SU-DHL-6 (cell line): ENCODE results near the gene CPNE1.

Experiments used
- H2AFZ ChIP-seq: fragments of 200-600 bp; sonication (generic); 2 replicates; pipeline ENCODE4 v1.6.1; 2014; ENCODE audit warnings: low read depth, mild to moderate bottlenecking, moderate library complexity, mixed read lengths, antibody characterized with exemption, low read length; ENCODE audit not compliant: severe bottlenecking
- H3F3A ChIP-seq: fragments of 200-600 bp; shearing (Covaris generic); 2 replicates; pipeline ENCODE4 v1.6.0; 2016; ENCODE audit warnings: antibody characterized with exemption, mild to moderate bottlenecking; ENCODE audit not compliant: insufficient read depth
- H3K27ac ChIP-seq: fragments of 200-600 bp; sonication (generic); 2 replicates; pipeline ENCODE4 v1.5.1; 2016; ENCODE audit warnings: low read depth, mild to moderate bottlenecking, low read length, moderate library complexity, mixed read lengths
- H3K27me3 ChIP-seq: fragments of 200-600 bp; sonication (generic), shearing (Covaris generic); 2 replicates; pipeline ENCODE4 v1.6.0; 2014; ENCODE audit warnings: mild to moderate bottlenecking, low read length
- H3K36me3 ChIP-seq: fragments of 200-600 bp; sonication (generic); 2 replicates; pipeline ENCODE4 v1.6.1; 2014; ENCODE audit warnings: mild to moderate bottlenecking, low read length, mixed read lengths
- H3K4me2 ChIP-seq: fragments of 300-600, 200-600 bp; shearing (Covaris generic), sonication (generic); 2 replicates; pipeline ENCODE4 v1.6.0; 2014; ENCODE audit warnings: low read length, low read depth, mild to moderate bottlenecking; ENCODE audit not compliant: poor library complexity, severe bottlenecking
- H3K4me3 ChIP-seq: fragments of 200-600 bp; sonication (generic); 2 replicates; pipeline ENCODE4 v1.5.1; 2014; ENCODE audit warnings: antibody characterized with exemption, low read length, mild to moderate bottlenecking, mixed read lengths; ENCODE audit not compliant: insufficient read depth, poor library complexity, severe bottlenecking
- H3K79me2 ChIP-seq: fragments of 200-600 bp; sonication (generic); 2 replicates; pipeline ENCODE4 v1.6.1; 2014; ENCODE audit warnings: mild to moderate bottlenecking, low read length, moderate library complexity; ENCODE audit not compliant: insufficient read depth
- H3K9ac ChIP-seq: fragments of 200-600 bp; sonication (generic); 2 replicates; pipeline ENCODE4 v1.7.0; 2014; ENCODE audit warnings: mild to moderate bottlenecking, low read length
- H3K9me2 ChIP-seq: fragments of 200-600 bp; sonication (generic); replicated peaks from 2 replicates; pipeline ENCODE4 v1.6.1; 2014; ENCODE audit warnings: low read length; ENCODE audit not compliant: insufficient read depth
- H3K9me3 ChIP-seq: fragments of 200-600 bp; sonication (generic); 2 replicates; pipeline ENCODE4 v1.6.1; 2014; ENCODE audit warnings: low read length, mixed read lengths; ENCODE audit not compliant: insufficient read depth
- H4K20me1 ChIP-seq: fragments of 200-600 bp; sonication (generic); 2 replicates; pipeline ENCODE4 v1.6.1; 2014; ENCODE audit warnings: low read depth, mild to moderate bottlenecking, antibody characterized with exemption, low read length, moderate library complexity, mixed read lengths
- EZH2phosphoT487 ChIP-seq: fragments of 200-600 bp; sonication (generic), shearing (Covaris generic); conservative IDR thresholded peaks from 2 replicates; pipeline ENCODE4 v1.6.1; 2018; ENCODE audit warnings: mild to moderate bottlenecking, antibody characterized with exemption, low read length, moderate library complexity, mixed read lengths
- TF ChIP-seq, protein P1 (sequence below): fragments of 200-600 bp; sonication (generic); IDR thresholded peaks from one replicate; pipeline ENCODE4 v1.5.1; 2017; ENCODE audit warnings: antibody characterized with exemption, mild to moderate bottlenecking, low read length, moderate library complexity; ENCODE audit not compliant: insufficient read depth, poor library complexity, severe bottlenecking

CPNE1 gene

DNA sequence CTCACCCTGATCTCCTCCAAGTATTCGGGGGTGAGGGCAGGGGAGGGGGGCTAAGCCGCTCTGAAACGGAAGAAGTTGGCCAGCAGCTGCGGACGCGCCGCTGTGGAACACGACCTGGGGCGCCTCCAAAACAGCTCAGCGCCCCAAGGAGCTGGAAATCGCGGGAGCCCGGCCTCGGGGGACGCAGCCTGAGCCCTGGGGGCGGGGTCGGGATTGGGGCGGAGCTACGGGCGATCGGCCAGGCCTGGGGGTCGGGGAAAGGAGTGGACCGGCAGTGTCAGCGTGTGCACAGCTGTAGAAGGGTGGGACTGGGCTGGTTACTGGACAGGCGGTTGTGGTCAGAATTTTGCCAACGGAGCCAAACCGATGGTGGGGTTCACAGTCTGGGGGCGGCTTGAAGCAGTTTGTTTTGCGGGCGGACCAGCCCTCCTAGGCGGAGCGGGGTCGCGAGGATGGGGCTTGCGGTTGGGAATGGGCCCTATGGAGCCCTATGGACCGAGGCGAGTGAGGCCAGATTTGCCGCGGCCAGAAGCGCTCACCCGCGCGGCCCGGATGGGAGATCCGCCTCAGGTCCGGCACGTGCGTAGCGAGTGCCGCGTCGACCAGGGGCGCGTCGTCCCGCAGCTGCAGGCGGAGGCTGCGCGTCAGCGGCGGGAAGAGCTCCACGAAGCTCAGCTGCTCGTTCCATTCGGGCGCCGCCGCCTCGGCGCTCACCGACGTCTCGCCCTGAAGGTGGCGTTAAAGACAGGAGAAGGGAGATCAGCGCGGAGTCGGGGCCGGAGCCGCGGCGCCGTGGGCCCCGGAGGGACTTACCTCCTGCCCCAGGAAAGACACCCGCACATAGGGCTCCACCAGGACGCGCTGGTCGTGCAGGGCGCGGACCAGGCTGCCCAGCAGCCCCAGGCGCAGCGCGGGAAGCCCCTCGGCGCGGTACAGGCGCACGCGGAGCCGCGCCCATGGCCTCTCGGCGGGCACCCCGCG, 63.4 kb downstream of the CPNE1 start:
- TF ChIP-seq, protein P1, sequence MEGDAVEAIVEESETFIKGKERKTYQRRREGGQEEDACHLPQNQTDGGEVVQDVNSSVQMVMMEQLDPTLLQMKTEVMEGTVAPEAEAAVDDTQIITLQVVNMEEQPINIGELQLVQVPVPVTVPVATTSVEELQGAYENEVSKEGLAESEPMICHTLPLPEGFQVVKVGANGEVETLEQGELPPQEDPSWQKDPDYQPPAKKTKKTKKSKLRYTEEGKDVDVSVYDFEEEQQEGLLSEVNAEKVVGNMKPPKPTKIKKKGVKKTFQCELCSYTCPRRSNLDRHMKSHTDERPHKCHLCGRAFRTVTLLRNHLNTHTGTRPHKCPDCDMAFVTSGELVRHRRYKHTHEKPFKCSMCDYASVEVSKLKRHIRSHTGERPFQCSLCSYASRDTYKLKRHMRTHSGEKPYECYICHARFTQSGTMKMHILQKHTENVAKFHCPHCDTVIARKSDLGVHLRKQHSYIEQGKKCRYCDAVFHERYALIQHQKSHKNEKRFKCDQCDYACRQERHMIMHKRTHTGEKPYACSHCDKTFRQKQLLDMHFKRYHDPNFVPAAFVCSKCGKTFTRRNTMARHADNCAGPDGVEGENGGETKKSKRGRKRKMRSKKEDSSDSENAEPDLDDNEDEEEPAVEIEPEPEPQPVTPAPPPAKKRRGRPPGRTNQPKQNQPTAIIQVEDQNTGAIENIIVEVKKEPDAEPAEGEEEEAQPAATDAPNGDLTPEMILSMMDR: no peak
- TF ChIP-seq EZH2phosphoT487: no peak
- Histone ChIP-seq H3K9me2 (no peaks in the 10 kb centered on the region), H3F3A (no peaks in the 10 kb centered on the region), H3K4me2 (peak overlapping the region; percentile 10), H3K27me3 (no peaks in the 10 kb centered on the region), H3K9me3 (no peaks in the 10 kb centered on the region), H3K79me2 (no peaks in the 10 kb centered on the region), H3K9ac (no peak overlapping the region), H3K27ac (no peak overlapping the region), H3K36me3 (no peaks in the 10 kb centered on the region), H3K4me3 (no peak overlapping the region), H4K20me1 (no peaks in the 10 kb centered on the region), H2AFZ (no peak overlapping the region)

DNA sequence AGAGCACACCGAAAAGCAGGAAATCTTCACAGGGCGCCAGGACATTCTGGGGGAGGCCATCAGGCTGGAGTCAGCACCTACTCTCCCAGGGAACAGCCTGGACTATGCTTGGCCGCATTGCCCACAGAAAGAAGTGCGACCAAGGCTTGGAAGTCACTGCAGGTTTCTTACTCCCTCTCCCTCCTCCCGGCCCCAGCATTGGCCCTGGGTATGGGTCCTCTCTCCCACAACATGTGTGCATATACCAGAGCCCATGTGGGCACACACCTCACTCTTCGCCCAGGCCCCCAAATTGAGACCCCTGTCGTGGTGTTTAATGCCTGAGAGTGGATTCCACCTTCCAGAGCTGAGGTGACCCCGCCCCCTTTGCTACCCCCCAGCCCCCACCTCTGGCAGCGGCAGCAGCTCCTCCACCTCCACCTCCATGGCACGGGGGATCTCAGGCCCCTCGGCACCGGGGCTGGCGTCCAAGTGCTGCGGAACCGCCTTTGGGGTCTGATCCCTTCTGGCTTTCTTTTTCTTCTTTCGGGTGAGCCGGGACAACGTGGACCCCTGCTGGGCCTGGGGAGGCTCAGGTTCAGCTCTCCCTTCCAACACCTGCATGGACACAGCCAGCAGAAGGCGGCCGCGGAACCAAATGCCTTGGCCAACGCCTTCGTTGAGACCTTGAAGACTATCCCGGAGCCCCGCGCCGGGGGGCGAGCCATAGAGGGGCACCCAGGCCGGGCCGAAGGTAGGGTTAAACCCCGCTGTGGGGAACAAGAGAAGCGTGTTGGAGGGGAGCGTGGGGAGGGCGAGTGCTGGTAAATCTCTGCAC, 64.3 kb downstream of the CPNE1 start:
- Histone ChIP-seq H3K9me2 (no peaks in the 10 kb centered on the region), H3K27me3 (no peaks in the 10 kb centered on the region), H4K20me1 (no peaks in the 10 kb centered on the region), H3K36me3 (no peaks in the 10 kb centered on the region), H3K79me2 (no peaks in the 10 kb centered on the region), H3K9ac (no peak overlapping the region), H2AFZ (no peak overlapping the region), H3F3A (no peaks in the 10 kb centered on the region), H3K9me3 (no peaks in the 10 kb centered on the region), H3K4me3 (no peak overlapping the region), H3K27ac (no peak overlapping the region), H3K4me2 (no peak overlapping the region)
- TF ChIP-seq EZH2phosphoT487: no peak
- TF ChIP-seq, protein P1: no peak

DNA sequence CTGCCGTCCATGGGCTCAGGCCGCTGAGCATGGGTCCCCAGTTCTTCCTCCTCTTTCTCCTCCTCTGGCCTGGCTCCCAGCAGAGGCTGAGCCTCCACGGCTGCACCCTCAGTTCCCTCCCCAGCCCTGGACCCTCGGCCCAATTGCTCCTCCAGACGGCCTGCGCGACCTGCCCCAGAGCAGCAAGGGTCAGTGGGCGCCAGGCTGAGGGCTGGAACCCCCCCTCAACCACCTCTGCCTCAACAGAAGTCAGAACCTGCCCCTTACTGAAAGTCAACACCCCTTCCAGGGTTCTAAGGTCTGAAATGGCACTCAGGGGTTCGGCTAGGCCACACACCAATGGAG, 65.0 kb downstream of the CPNE1 start:
- no peak for TF ChIP-seq EZH2phosphoT487
- TF ChIP-seq, protein P1: no peak

More for the DNA sequence above, 65.0 kb downstream of the CPNE1 start:
- Histone ChIP-seq H3K4me3 (no peak overlapping the region), H3K27ac (no peak overlapping the region), H3K9ac (no peak overlapping the region), H2AFZ (no peak overlapping the region), H3K9me3 (no peaks in the 10 kb centered on the region), H3K36me3 (no peaks in the 10 kb centered on the region), H3K27me3 (no peaks in the 10 kb centered on the region), H4K20me1 (no peaks in the 10 kb centered on the region), H3F3A (no peaks in the 10 kb centered on the region), H3K9me2 (no peaks in the 10 kb centered on the region), H3K4me2 (no peak overlapping the region), H3K79me2 (no peaks in the 10 kb centered on the region)
